Measurements from ENCODE around the gene RASL11A. TPM values are rescaled to one million over a fixed set of nuclear protein-coding genes. Genes with fewer than 3 reads are reported as not detected.

Gene RASL11A
- total RNA-seq, 1 experiment from 2014 or later: 2.7 TPM

GRCh38 chr13:27274631-27275030 is 4.0 kb downstream of the RASL11A start:
- Histone ChIP-seq H3K18ac (ENCODE audit: insufficient read length, low read depth, low read length) (no peak overlapping the region), H2BK12ac (ENCODE audit: insufficient read length, low read depth, low read length) (no peak overlapping the region), H2BK5ac (ENCODE audit: insufficient read length, low read length) (no peak overlapping the region), H4K5ac (ENCODE audit: insufficient read length, low read depth, low read length) (no peak overlapping the region), H3K9me3 (ENCODE audit: control insufficient read depth, low read depth, low read length) (no peaks in the 10 kb centered on the region), H3K56ac (ENCODE audit: insufficient read length, low read depth, low read length) (no peak overlapping the region), H3K23me2 (ENCODE audit: insufficient read length, low read depth, low read length, poor library complexity, severe bottlenecking) (peaks cover 9% of the 10 kb centered on the region), H3K9ac (ENCODE audit: extremely low read depth, insufficient read length, low read length) (no peak overlapping the region), H3K14ac (ENCODE audit: insufficient read depth, low read length) (no peak overlapping the region), H3K4ac (ENCODE audit: low read depth, low read length) (no peak overlapping the region), H3K4me1 (ENCODE audit: insufficient read depth, low read length) (no peaks in the 10 kb centered on the region), H2AFZ (ENCODE audit: low read length) (no peak overlapping the region), H3K4me2 (ENCODE audit: insufficient read depth, insufficient read length, low read length) (no peak overlapping the region), H4K20me1 (ENCODE audit: control insufficient read depth, insufficient read depth, insufficient read length) (no peaks in the 10 kb centered on the region), H3K79me2 (ENCODE audit: insufficient read depth, low read length) (no peaks in the 10 kb centered on the region), H3T11ph (ENCODE audit: low read length) (no peak overlapping the region), H3K27me3 (ENCODE audit: insufficient read depth, low read length) (no peaks in the 10 kb centered on the region), H2AK5ac (ENCODE audit: insufficient read length, low read length) (no peak overlapping the region), H4K8ac (replicated peaks; ENCODE audit: insufficient read length, low read depth, low read length) (no peak overlapping the region), H4K91ac (ENCODE audit: insufficient read length, low read depth, low read length) (no peak overlapping the region), H2BK15ac (ENCODE audit: low read depth, low read length) (no peak overlapping the region), H3K27ac (ENCODE audit: insufficient read length, low read depth, low read length) (no peak overlapping the region), H3K23ac (ENCODE audit: insufficient read length, low read depth, low read length) (no peak overlapping the region), H3K79me1 (ENCODE audit: insufficient read depth, low read depth, low read length, poor library complexity, severe bottlenecking) (no peaks in the 10 kb centered on the region), H2BK20ac (ENCODE audit: low read depth, low read length, poor library complexity, severe bottlenecking) (no peak overlapping the region), H2BK120ac (ENCODE audit: low read depth, low read length, poor library complexity, severe bottlenecking) (no peak overlapping the region)
- WGBS (ENCODE audit: extremely low coverage, insufficient read length, low lambda C conversion rate): no CpG with 5 or more reads among the region's 1 CpG
- no peak overlapping the region for H3K4me3 Mint-ChIP-seq
- H3K27me3 Mint-ChIP-seq (ENCODE audit: low read depth): peaks cover 48% of the 10 kb centered on the region
- TF ChIP-seq, protein P1, sequence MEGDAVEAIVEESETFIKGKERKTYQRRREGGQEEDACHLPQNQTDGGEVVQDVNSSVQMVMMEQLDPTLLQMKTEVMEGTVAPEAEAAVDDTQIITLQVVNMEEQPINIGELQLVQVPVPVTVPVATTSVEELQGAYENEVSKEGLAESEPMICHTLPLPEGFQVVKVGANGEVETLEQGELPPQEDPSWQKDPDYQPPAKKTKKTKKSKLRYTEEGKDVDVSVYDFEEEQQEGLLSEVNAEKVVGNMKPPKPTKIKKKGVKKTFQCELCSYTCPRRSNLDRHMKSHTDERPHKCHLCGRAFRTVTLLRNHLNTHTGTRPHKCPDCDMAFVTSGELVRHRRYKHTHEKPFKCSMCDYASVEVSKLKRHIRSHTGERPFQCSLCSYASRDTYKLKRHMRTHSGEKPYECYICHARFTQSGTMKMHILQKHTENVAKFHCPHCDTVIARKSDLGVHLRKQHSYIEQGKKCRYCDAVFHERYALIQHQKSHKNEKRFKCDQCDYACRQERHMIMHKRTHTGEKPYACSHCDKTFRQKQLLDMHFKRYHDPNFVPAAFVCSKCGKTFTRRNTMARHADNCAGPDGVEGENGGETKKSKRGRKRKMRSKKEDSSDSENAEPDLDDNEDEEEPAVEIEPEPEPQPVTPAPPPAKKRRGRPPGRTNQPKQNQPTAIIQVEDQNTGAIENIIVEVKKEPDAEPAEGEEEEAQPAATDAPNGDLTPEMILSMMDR (conservative IDR thresholded peaks at IDR 0.05): no peak
- no peak overlapping the region for H3K27ac Mint-ChIP-seq
- H3K9me3 Mint-ChIP-seq: no peaks in the 10 kb centered on the region
- peak; percentile 7 for DNase-seq
- H3K4me1 Mint-ChIP-seq: peaks cover 15 to 22% of the 10 kb centered on the region in 2 experiments
- no peaks in the 10 kb centered on the region for H3K36me3 Mint-ChIP-seq (ENCODE audit: insufficient read depth in 1 of 3, low read depth in 3 of 3)

Measured in H9 (cell line).